PC-9 (cell line): ENCODE data around the gene NAA40.

ENCODE experiments used
- EZH2 ChIP-seq: fragments of 200-600 bp; sonication (generic); IDR thresholded peaks from 2 replicates; pipeline ENCODE4 v1.8.0; 2017; ENCODE audit warnings: antibody characterized with exemption, low read depth
- TF ChIP-seq, protein P1 (sequence below): fragments of 200-600 bp; sonication (generic); conservative IDR thresholded peaks from 2 replicates; pipeline ENCODE4 v1.6.1; 2017; ENCODE audit warnings: mixed run types, antibody characterized with exemption, mild to moderate bottlenecking, moderate library complexity

DNA sequence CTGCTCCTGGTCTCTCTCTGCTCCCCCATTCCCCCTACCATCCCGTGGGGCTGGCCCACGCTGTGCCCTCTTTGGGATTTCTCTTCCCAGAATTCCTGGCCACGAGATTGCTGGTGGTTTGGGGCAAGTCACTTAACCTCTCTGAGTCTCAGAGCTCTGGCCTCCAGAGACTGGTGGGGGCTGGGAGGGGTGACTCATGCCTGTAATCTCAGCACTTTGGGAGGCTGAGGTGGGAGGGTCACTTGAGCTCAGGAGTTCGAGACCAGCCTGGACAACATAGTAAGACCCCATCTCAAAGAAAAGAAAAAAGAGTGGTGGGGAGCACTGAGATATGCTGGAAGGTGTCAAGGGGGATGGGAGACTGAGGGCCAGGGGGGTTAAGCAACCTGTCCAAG lies 65.8 kb downstream of the NAA40 start:
- TF ChIP-seq, protein P1, sequence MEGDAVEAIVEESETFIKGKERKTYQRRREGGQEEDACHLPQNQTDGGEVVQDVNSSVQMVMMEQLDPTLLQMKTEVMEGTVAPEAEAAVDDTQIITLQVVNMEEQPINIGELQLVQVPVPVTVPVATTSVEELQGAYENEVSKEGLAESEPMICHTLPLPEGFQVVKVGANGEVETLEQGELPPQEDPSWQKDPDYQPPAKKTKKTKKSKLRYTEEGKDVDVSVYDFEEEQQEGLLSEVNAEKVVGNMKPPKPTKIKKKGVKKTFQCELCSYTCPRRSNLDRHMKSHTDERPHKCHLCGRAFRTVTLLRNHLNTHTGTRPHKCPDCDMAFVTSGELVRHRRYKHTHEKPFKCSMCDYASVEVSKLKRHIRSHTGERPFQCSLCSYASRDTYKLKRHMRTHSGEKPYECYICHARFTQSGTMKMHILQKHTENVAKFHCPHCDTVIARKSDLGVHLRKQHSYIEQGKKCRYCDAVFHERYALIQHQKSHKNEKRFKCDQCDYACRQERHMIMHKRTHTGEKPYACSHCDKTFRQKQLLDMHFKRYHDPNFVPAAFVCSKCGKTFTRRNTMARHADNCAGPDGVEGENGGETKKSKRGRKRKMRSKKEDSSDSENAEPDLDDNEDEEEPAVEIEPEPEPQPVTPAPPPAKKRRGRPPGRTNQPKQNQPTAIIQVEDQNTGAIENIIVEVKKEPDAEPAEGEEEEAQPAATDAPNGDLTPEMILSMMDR: no peak
- TF ChIP-seq EZH2: no peak
